ENCODE results near the gene KEAP1.

GRCh38 chr19:10439588-10439987, 63.6 kb downstream of the KEAP1 start:
- TF ChIP-seq POLR2A (IDR thresholded peaks at IDR 0.05; ENCODE audit: low read length) (no peak), GATA1 (IDR thresholded peaks at IDR 0.05; ENCODE audit: low read depth, low read length) (no peak)
